Stimulated activated CD8-positive, alpha-beta memory T cell treated with anti-CD3 and anti-CD28 coated beads, Interleukin-4, amount 100 ng/mL, for 24 hours (primary cell): Measurements from ENCODE around the gene ZEB2.

Source experiments
- DNase-seq: peaks from one replicate; pipeline ENCODE4 v3.0.0-alpha.2; 2020; ENCODE audit warnings: low read depth

Gene ZEB2

DNA sequence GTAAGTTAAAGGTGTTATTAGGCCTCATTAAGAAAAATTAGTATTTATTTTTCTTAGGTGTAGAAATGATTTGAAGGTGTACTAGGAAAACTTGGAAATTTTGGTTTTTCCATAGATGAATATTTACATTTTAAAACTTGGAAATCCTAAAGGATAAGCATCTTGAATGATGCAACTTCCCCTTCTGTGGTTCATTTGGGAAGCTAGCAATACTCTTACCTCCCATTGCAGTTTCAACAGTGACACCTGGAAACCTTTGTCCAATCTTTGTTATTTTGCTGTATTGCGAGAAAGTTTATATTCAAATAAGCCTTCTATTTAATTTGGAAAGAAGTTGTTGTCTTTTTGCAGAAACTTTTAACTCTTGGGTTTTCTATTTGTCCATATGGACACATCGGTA is 68.5 kb downstream of the ZEB2 start:
- DNase-seq = no peak

DNA sequence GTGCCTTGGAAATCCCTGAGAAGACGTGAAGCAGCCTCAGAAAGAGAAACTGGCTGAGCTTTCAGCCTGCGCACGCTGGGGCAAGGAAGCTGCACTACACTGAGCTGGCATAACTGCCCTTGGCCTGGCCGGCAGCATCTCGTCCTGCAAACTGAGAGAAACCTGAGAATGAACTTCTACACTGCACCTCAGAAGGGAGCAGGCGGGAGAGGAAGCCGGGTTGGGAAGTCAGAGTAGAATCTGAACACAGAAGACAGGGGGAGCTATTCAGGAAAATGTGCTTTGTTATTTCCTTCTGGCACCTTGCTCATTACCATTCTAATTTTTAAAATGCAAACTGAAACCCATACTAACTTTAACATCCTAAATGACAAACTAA is 70.9 kb downstream of the ZEB2 start:
- DNase-seq = no peak

DNA sequence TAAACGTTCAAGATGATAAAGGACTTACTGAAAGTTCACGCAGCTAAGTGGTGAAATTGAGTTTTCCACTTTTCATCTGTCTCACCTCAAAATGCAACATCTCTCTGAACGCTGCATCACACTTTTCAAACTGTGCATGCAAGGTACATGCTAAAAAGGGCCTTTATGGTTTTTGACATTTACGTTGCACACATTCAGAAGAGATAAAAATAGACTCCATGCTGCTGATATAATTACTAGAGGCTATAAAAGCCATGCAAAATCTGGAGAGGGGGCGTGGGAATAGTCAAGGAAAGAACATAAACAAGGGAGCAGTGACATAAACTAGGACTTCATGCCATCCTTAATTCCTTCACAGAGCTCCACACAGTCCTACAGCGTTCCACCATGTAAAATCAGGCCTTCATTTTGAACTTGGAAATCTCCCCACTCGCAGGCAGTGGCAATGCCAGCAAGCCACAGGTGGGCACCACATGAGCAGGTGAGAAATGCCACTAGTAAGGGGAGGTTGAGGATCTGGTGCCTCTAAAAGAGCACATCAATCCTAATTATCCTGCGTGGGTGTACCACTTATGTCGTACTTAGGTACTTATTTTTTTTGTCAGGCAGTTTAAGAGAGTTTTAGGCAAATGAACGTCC is 71.4 kb downstream of the ZEB2 start:
- DNase-seq = no peak

DNA sequence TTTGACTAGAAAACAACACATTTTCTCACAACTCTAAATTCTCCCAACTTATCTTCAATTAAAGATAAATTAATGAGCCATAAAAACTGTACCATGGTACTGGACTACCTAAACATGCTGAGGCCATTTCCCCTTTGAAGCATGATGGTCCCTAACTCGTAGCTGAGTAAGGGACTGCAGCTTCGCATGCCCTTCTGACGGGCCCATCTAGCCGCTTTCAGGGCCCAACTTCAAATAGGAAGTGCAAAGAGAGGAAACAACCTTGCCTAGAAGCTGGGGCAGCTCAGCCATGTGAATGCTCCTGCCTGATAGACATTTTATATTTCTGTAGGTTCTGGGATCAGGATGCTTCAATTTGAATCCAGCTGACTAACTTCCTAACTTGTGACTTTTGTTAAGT is 72.4 kb downstream of the ZEB2 start:
- no peak for DNase-seq

DNA sequence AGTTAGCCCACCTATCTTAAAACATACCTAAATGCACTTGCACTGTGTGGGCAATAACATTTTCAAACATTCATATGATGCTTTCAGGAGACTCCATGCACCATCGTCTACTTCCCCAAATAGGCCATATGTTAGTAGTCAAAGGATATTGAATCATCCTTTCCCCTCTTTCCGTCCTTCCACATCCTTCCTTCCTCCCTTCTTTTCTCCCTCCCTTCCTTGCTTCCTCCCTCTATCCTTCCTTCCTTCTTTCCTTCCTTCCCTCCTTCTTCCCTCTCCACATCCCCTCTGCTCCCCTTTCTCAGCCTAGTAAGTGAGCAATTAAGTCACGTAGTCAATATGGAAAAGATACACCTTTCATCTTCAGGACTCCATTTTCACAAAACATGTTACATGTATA is 73.8 kb downstream of the ZEB2 start:
- no peak for DNase-seq

DNA sequence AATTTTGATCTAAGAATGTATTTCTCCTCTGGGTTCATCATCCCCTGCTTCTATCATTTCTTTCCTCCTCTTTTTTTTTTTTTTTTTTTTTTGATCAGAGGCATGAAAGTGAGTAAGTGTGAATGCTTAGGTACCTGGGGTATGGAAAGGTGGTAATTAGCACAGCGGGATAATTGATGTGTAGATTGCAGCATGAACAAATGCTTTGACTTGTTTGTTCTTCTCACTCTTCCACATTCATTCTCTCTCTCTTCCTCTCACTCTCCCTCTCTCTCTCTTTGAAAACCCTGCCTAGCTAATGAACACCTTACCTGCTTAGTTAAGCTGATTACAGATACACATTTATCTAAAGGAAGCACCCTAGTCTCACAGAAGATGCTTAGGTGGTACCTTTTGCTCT is 74.7 kb downstream of the ZEB2 start:
- no peak for DNase-seq

DNA sequence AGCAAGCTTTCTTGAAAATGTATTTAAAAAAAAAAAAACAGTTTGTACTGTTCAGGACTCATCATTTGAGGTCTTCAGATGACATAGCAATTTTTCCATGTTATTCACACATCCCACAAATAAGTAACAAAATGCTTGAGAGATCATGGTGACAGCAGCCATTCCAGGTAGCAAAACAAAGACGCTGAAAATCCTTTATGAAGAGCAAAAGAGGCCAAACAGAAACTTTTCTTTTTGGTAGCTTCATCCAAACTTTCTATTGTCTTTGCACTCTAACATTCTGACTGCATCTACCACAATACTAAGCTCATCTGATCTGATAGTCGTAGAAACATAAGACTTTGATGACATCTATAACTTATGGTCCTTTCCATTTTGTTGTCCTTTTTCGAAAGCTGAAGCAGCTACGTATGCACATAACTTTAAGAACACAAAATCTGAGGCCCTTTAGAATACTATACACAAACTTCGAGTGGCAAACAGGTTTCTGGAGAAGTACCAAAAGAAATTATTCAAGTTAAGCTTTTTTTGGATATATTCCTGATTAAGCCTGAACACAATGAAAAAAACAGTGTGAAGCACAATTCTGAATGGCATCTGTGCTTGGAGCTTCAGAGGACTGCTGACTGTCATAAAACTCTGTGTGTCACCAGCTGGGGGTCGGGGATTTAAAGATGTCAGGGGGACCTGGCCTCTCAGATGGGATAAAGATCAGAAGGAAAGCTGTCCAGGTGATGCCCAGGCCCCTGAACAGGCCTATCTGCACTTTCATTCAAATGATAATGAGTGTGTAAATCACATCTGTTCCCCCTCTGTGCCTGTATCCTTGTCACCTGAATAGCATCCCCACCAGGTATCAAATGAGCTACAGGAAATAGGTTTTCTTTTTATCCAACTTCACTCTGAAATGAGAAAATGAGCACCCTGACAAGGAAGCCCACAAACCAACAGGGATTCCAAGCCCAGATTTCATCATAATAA is 75.8 kb downstream of the ZEB2 start:
- no peak for DNase-seq

DNA sequence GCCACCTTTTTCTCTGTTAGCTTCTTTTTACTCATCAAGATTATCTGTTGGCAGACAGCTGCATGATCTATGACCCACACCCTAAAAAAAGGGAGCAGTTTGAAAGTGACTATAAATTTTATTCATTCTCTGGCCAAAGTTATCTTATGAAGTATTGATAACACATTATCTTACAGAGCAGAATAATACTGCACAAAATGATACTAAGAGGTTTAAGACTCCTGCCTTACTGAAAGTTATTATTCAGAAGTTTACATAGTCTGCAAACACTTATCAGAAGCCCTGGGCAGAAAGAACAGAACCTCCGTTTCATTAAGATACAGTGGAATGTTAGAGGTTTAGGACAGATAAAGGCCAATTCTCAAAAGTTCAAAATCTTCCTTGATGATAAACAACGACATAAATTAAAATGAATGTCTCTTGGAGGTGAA is 78.2 kb downstream of the ZEB2 start:
- no peak for DNase-seq

DNA sequence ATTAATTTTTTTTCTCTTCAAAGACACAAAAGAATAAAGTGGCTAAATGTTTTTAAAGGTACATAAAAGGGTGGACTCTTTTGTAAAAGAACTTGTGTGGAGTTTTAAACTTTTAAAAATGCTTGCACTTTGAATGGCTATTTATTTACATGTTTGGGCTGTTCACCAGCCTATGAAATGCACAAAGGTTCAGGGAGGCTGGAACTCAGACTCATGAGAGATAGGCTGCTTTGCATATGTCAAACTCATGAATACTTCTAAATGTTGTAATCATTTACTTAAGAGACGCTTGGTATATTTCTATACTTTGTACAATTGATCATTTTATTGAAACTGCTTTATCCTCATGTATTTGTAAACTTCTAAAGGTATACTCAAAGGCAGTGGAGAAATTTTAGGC is 79.9 kb downstream of the ZEB2 start:
- no peak for DNase-seq

DNA sequence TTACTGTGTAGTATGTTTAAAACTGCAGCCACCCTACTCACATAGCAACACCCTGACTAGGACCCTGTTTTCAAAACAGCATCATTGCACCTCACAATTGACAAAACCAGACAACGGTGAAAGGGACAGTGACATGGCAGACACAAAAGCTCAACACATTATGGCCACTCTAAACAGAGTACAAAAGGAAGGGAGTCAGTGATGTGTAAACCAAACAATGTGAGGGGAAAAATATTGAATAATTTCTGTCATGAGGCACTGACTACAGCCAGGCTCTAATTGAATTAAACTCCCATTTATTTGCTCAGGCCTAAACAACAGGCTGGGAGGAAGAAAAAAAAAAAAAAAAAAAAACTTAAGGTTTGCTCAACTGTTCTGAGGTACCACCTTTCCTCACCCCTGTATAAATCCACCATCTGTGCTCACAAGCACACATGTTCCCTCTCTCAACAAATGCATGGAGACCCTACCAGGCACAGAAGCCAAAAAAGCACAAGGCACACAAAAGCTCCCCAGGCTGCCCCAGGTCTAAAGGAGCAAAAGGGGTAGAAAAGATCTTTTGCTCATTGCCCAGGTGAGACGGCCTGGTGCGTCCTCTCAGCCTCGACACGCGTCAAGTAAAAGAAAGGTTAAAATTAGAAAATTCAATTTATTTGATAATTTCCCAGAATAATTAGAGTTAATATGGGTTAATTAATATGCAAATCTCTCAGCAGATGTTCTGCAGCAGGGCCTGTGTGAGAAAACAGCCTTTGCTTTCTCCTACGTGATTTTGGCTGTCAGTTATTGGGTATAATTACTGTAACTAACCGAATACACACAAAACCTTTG is 80.9 kb downstream of the ZEB2 start:
- no peak for DNase-seq

DNA sequence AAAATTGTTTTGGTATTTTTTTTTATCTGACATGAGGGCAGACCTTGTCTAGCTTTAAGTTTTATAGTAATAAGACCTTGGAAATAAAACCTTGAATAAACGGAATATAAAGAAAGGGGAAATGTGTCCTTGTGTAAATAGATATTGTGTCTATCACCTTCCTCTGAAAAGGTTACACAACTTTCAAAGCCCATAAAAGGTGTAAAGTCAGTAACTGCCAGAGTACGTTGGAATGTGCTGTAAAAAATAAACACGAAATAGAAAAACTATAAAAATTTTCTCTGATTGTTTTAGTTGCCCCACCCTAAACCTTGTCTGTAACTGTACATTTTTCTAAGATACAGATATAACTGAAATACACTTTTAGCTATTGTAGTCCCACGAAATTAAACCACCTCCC is 82.3 kb downstream of the ZEB2 start:
- DNase-seq = no peak

DNA sequence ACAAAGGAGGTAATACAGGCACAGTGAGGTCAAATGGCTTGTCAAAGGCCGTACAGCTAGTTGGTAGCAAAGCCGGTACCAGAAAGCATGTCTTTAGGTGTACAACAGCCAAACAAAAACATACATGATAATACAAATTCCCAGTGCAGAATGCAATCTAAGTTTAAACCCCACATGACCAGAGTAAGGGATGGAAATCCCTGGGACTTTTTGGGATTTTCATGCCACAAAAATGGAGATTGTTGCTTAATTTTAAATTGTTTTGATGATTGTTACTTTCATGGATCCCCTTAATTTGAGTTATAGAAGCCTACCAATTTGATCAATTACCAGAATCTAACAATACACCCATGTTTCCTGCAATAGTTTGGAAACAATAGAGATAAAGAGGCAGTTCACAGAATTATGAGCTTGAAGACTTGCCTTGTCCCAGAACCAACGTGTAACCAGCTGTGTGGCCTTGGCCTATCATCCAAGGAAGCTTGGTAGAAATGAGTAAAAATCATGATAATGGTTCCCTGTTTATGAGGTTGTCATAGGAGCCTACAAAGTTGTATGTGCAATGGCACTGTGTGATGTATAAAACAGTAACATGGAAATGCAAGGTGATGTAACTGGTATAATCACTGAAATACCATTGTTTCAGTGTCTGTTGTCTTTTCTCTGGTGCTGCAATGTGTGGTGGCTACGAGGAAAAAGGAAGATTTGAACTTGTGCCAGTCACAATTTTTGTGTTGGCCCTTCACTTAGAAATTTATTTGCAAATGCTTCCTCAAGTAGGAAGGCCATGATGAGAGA is 85.3 kb downstream of the ZEB2 start:
- no peak for DNase-seq

DNA sequence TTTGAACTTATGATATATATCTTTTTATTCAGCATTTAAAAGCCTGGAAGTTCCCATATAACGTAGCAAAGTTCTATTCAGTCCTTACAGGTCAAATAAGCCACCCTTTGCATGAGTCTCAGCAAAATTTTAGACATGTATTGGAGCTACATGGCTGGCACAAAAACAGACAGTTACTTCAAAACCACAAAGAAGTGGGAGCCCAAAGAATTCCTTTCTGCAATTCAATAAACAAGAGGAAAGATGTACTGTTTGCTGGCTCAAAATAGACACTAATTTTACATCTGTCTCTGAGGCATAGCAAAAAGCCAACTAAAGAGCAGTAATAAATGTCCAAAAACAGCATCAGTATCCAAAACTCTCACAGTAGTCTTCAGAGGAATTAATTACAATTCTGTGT is 87.0 kb downstream of the ZEB2 start:
- no peak for DNase-seq

DNA sequence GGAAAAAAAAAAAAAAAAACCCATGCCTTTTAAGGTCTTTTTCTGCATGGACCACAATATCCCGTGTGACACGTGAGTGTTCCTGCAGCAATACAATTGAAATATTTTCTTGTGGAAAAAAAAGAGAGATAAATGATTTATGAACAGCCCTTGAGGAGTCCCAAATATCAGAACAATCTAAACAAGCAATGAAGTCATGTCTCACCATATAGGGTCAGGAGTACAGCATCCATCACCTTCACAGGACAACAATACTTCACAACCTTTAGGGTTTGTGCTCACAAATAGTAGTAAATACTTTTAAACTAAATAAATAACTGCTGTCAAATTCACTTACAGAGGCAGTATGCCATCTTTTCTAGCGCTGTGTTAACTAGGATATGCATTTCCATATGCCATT is 87.9 kb downstream of the ZEB2 start:
- no peak for DNase-seq

DNA sequence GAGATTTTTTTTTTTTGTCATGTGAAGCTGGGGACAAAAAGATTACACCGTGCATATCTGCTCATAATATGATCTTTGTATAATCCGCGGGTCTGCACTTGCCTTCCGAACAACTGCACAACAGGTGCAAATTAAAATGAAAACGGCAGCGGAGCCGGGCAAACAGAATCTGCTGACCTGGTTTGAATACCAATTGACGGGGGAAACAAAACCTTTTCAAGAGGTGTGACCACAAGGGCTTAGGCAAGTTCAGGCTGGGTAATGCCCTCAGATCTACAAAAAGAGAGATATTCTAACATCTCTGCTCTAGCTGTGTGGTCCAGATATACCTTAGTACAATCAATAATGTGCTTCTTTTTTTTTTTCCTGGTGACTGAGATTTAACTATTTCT is 88.5 kb downstream of the ZEB2 start:
- no peak for DNase-seq

DNA sequence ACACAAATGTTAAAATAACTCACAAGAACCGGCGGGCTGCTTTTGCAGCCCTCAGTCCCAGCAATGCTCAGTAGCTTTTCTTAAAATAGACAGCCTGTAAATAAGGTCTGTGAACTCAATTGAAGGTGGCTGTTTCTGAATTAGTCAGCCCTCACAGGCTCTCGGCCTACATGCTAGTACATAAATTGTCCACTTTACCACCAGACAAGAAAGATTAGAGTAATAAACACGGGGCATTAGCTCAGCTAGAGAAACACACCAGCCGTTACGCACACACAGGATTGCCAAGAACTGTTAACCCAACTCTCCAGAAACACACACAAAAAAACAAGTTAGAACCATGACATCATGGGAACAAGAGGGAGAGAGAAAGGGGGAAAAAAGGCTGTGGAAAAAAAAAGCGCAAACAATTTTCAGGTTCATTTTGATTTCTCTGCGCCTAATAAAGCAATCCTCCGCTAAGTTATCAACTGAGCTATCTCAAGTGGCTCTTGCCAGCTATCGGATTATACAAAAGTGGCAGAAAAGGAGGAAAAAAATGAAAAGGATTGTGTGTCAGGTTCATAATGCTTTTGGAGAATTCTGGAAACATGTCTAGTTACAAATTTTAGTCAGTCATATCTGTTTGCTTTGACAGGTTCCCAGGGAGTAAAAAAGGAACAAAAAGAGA is 89.1 kb downstream of the ZEB2 start:
- no peak for DNase-seq

DNA sequence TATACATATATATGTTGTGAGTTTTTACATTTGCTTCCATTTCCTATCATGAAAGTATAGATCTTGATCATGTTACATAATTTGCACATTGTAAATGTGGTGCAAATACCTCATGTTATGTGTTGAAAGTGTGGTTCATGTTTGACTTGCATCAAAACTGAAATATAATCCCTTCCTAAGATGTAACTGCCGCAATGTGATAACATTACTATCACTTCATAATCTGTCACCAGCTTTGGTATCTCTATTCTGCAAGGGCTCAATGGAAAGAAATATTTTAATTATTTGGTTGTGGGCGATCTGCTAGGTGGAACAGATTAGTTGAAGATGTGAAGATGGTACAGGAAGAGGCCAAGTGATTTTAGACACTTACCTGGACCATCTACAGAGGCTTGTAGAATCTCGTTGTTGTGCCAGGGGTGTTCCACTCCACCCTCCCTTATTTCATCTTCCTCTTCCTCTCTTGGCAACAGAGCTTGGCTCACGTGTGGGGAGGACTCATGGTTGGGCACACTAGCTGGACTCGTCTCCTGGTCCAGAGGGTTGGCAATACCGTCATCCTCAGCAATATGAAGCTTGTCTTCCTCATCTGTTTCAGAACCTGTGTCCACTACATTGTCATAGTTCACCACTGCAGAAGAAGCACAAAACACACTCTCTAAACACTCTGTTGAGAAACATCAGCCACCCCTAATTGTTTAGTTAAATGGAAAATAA is 90.4 kb downstream of the ZEB2 start:
- DNase-seq = no peak

DNA sequence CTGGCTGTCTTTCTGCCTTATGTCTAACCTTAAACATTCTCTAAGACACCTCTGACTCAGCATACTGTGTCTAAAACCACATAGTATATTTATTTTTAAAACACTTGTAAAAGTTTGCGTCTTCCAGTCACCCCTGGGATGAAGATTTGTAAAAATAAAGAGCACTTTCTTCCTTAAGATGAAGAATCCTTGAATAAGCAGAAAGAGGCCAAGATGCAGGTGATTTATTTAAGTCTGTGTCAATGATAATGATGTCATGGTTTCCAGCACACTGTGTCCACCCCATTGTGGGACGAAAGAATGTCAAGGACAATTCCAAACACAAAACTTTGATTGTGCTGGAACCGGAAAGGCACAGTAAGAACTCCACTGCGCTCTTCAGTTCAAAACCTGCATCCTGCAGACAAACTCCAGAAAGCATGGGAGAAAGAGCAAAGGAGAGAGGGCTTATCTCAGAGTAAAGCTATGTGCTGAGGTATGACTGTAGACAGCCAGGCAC is 92.9 kb downstream of the ZEB2 start:
- DNase-seq = no peak

DNA sequence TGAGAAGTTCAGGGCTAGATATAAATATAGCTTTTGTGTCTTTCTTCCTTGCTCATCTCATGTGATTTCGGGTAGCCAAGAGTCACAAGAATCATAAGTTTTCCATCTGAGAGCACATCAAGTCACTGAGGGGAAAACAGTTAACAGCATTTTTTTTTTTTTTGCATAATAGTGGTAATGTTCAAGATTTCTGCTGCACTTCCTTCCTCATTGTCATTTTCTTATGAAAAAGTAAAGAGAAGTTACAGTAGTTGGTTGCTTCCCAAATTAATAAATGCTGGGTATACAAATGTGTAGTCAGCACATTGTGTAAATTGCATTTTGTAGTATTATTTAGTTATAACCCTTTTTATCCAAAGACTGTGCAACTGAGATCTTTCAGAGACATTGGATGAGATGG is 93.6 kb downstream of the ZEB2 start:
- DNase-seq = no peak

DNA sequence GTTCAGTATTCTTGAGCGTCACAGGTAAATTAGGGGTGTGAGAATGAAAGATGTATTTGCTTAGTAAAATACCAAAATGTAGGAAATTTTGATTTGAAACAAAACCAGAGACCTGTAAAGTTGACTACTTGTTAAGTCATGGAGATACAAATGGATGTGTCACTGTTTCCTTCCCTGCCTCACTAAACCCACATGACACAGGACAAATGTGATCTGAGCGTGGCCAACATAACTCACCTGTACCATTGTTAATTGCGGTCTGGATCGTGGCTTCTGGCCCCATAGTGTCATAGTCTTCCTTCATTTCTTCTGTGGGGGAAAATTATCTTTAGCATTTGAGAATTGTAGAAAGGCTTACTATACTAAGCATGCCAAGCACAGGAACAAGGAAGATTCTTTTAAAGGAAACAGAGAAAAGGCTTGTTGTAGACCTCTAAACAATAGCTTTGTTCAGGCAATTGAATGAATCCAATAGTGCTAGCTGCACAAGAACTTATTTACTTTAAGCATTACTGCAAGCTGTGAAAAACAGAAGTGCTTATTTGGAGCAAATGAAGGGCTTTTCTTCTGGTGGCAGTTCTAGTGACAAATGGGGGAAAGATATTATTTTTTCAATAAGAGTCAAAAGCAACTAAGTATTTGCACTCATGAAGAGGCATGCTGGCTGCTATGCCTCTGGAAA is 95.2 kb downstream of the ZEB2 start:
- no peak for DNase-seq
